Spleen (tissue), 11 donors: ENCODE results near the gene FUT4. TPM values are rescaled to one million over a fixed set of nuclear protein-coding genes. Genes with fewer than 3 reads are reported as not detected.

Source experiments
- DNase-seq: peaks from one replicate; pipeline ENCODE4 v3.0.0-alpha.2; 2020
- H3K27ac ChIP-seq, 8 donors: fragments of 200-600 bp; sonication (generic) in 7 of 8; 1 replicate in 4 of 8; 2 replicates in 4 of 8; pipeline versions ENCODE4 v1.5.0 to v1.8.0; 2016 to 2021; ENCODE audit warnings: inconsistent platforms in 4 of 8, mild to moderate bottlenecking in 4 of 8, moderate library complexity in 1 of 8
- H3K27me3 ChIP-seq, 7 donors: fragments of 200-600 bp; sonication (generic) in 6 of 7; replicated peaks in 1 of 7; 1 replicate in 4 of 7; 2 replicates in 3 of 7; pipeline versions ENCODE4 v1.5.0 to v1.8.0; 2016 to 2021; ENCODE audit warnings: inconsistent platforms in 3 of 7, mild to moderate bottlenecking in 1 of 7
- H3K36me3 ChIP-seq, 6 donors: fragments of 200-600 bp; sonication (generic) in 5 of 6; 1 replicate in 4 of 6; 2 replicates in 2 of 6; pipeline versions ENCODE4 v1.5.0 to v1.8.0; 2016 to 2021; ENCODE audit warnings: inconsistent platforms in 2 of 6
- H3K4me1 ChIP-seq, 6 donors: fragments of 200-600 bp; sonication (generic) in 5 of 6; 1 replicate in 3 of 6; 2 replicates in 3 of 6; pipeline versions ENCODE4 v1.5.0 to v1.8.0; 2016 to 2021; ENCODE audit warnings: inconsistent platforms in 3 of 6
- H3K4me3 ChIP-seq, 8 donors: fragments of 200-600 bp; sonication (generic) in 7 of 8; 1 replicate in 4 of 8; 2 replicates in 4 of 8; pipeline versions ENCODE4 v1.5.0 to v1.8.0; 2016 to 2021; ENCODE audit warnings: inconsistent platforms in 4 of 8, mild to moderate bottlenecking in 4 of 8, moderate library complexity in 2 of 8
- H3K9me3 ChIP-seq, 8 donors: fragments of 200-600 bp; sonication (generic) in 7 of 8; 1 replicate in 4 of 8; 2 replicates in 4 of 8; pipeline versions ENCODE4 v1.5.0 to v1.8.0; 2016 to 2021; ENCODE audit warnings: inconsistent platforms in 4 of 8
- CTCF ChIP-seq, 11 experiments: fragments of 200-600 bp in 7 of 11; fragments of 450-650 bp in 4 of 11; sonication (generic) in 4 of 11; IDR thresholded peaks in 8 of 11; conservative IDR thresholded peaks in 3 of 11; 1 replicate in 7 of 11; 2 replicates in 4 of 11; pipeline versions ENCODE4 v1.4.0 to v1.8.0; 2016 to 2021; ENCODE audit warnings: antibody characterized with exemption in 11 of 11, inconsistent platforms in 4 of 11, mild to moderate bottlenecking in 1 of 11
- POLR2A ChIP-seq, 3 donors: fragments of 450-650 bp; IDR thresholded peaks; one replicate each; pipeline ENCODE4 v1.5.1; 2017; ENCODE audit warnings: antibody characterized with exemption in 3 of 3, mild to moderate bottlenecking in 1 of 3
- POLR2AphosphoS5 ChIP-seq, 3 donors: sonication (generic); formaldehyde crosslinking; IDR thresholded peaks; one replicate each; pipeline ENCODE4 v1.5.1; 2017; ENCODE audit warnings: antibody characterized with exemption in 3 of 3
- WGBS, 5 donors: extraction: QIAGEN DNeasy Blood & Tissue Kit in 3 of 5; methylation state at CpG; one replicate each; pipeline versions ENCODE4 v1.1.5 to v1.1.7; 2013 to 2018; 5-methylcytosine and 5-hydroxymethylcytosine counted together
- intact Hi-C: fragments of 100-400 bp; cut with DNase I; formaldehyde crosslinking; loops from one replicate; pipeline ENCODE4 v1.15.0; 2023; ENCODE audit warnings: low total_unique reads
- polyA plus RNA-seq, 3 donors: library from polyadenylated mRNA; stranded (reverse); fragments of 200-250 nt; gene quantifications; one replicate each; pipeline ENCODE4 v1.2.1, GENCODE V29; 2013
- total RNA-seq, 7 donors: library from RNA; depleted of rRNA in 3 of 7; stranded (reverse); fragments of >200 nt in 3 of 7; fragmentation: NEBNext Ultra II Directional in 4 of 7; extraction: Animal tissue kit (Norgen Biotek cat#: 25700) in 4 of 7; gene quantifications; one replicate each; pipeline versions ENCODE4 v1.1.0 to v1.2.1, GENCODE V29; 2016 to 2021
- donor health status: healthy with polysubstance abuse.
- donor health status: DM: no; HTN: no; CAD: no; lungs with moderate emphysema.
- donor health status: DM: no; HTN: no; CAD: no.
- donor health status: Bipolar disorder and iron deficiency.
- donor health status: healthy.
- donor health status: DM: no; HTN: no; CAD: no.
- donor health status: DM: yes; HTN: yes; CAD: no.

The FUT4 gene
- total and polyA plus RNA-seq, 10 donors, result 1.6 to 12.8 (median 9.8) TPM

GRCh38 chr11:94518300-94518699, 25.4 kb upstream of the FUT4 start:
- DNase-seq, result no peak
- WGBS, 5 donors, result 64 to 89% (median 67%) methylated on average over 4 of the region's 4 CpGs
- TF ChIP-seq CTCF (IDR thresholded peaks at IDR 0.05 in 8 of 11, conservative IDR thresholded peaks at IDR 0.05 in 3 of 11) (no peak), POLR2A (IDR thresholded peaks at IDR 0.05) (no peak), POLR2AphosphoS5 (IDR thresholded peaks at IDR 0.05) (no peak)
- H3K4me3 ChIP-seq, result no peak overlapping the region
- no peaks in the 10 kb centered on the region for H3K36me3 ChIP-seq
- H3K27me3 ChIP-seq, result peaks cover 0 to 11% (median 0%) of the 10 kb centered on the region in 7 donors
- peaks cover 0 to 12% (median 4%) of the 10 kb centered on the region in 6 donors for H3K4me1 ChIP-seq
- H3K9me3 ChIP-seq, result no peaks in the 10 kb centered on the region
- H3K27ac ChIP-seq, result no peak overlapping the region
- intact Hi-C loops, result no loop called here

- H3K4me1 ChIP-seq, result peaks cover 0 to 7% (median 4%) of the 10 kb centered on the region in 6 donors
- intact Hi-C loops, result loop anchor here (5.0 kb wide), 1 partner anchor 78 kb away; no protein-coding TSS in a partner anchor
- WGBS, 5 donors, result 3 to 17% (median 13%) methylated on average over 5 of the region's 5 CpGs
- no peaks in the 10 kb centered on the region for H3K36me3 ChIP-seq
- no peak overlapping the region for H3K27ac ChIP-seq
- no peaks in the 10 kb centered on the region for H3K9me3 ChIP-seq
- H3K4me3 ChIP-seq, result no peak overlapping the region
- peaks cover 0 to 4% (median 0%) of the 10 kb centered on the region in 7 donors for H3K27me3 ChIP-seq
- no peak for DNase-seq
- TF ChIP-seq POLR2AphosphoS5 (IDR thresholded peaks at IDR 0.05) (no peak), POLR2A (IDR thresholded peaks at IDR 0.05) (no peak), CTCF (IDR thresholded peaks at IDR 0.05 in 8 of 11, conservative IDR thresholded peaks at IDR 0.05 in 3 of 11) (peak in 9 of 11 experiments; percentile 39 to 72 (median 62))
Measured at GRCh38 chr11:94519478-94520084, 24.1 kb upstream of the FUT4 start.

- 43 to 69% (median 55%) methylated on average over 4 to 5 of the region's 5 CpGs for WGBS, 5 donors
- Histone ChIP-seq H3K27ac (no peak overlapping the region), H3K4me1 (peaks cover 0 to 18% (median 6%) of the 10 kb centered on the region in 6 donors), H3K9me3 (no peaks in the 10 kb centered on the region), H3K4me3 (no peak overlapping the region), H3K36me3 (no peaks in the 10 kb centered on the region), H3K27me3 (no peaks in the 10 kb centered on the region)
- DNase-seq, result no peak
- TF ChIP-seq CTCF (IDR thresholded peaks at IDR 0.05 in 8 of 11, conservative IDR thresholded peaks at IDR 0.05 in 3 of 11) (peak in 4 of 11 experiments; percentile 13 to 29 (median 25)), POLR2A (IDR thresholded peaks at IDR 0.05) (no peak)
- intact Hi-C loops, result loop anchor here (5.0 kb wide), 1 partner anchor 76 kb away; no protein-coding TSS in a partner anchor
Measured at GRCh38 chr11:94521684-94522083, 22.0 kb upstream of the FUT4 start.

GRCh38 chr11:94524341-94524740, 19.4 kb upstream of the FUT4 start:
- no peak for TF ChIP-seq CTCF (IDR thresholded peaks at IDR 0.05 in 8 of 11, conservative IDR thresholded peaks at IDR 0.05 in 3 of 11)
- no peak for TF ChIP-seq POLR2A (IDR thresholded peaks at IDR 0.05)
- TF ChIP-seq POLR2AphosphoS5 (IDR thresholded peaks at IDR 0.05), result no peak
- intact Hi-C loops, result loop anchor here (5.0 kb wide), 1 partner anchor 73 kb away; no protein-coding TSS in a partner anchor
- DNase-seq, result no peak
- peaks cover 0 to 19% (median 6%) of the 10 kb centered on the region in 6 donors for H3K4me1 ChIP-seq
- H3K27ac ChIP-seq, result no peak overlapping the region
- H3K4me3 ChIP-seq, result no peak overlapping the region
- WGBS, 5 donors, result 90 to 98% (median 96%) methylated on average over 1 of the region's 1 CpG
- no peaks in the 10 kb centered on the region for H3K36me3 ChIP-seq
- no peaks in the 10 kb centered on the region for H3K27me3 ChIP-seq
- H3K9me3 ChIP-seq, result no peaks in the 10 kb centered on the region
